GM18508 (cell line): ENCODE measurements around the gene IQGAP1.
A peak's percentile ranks its signal among the peaks of the same experiment; 100 is the strongest.
"Not testable (repeated sequence)": the region's sequence is repeated elsewhere in the genome, so short reads cannot be mapped to it uniquely, and the experiment has no call there.

ENCODE experiments used
- ATAC-seq: cut with Tn5 transposase; IDR thresholded peaks from one replicate; pipeline ENCODE4 v1.9.1; 2021; ENCODE audit warnings: moderate number of reproducible peaks; ENCODE audit not compliant: insufficient read depth, unreplicated experiment

Gene IQGAP1, protein sequence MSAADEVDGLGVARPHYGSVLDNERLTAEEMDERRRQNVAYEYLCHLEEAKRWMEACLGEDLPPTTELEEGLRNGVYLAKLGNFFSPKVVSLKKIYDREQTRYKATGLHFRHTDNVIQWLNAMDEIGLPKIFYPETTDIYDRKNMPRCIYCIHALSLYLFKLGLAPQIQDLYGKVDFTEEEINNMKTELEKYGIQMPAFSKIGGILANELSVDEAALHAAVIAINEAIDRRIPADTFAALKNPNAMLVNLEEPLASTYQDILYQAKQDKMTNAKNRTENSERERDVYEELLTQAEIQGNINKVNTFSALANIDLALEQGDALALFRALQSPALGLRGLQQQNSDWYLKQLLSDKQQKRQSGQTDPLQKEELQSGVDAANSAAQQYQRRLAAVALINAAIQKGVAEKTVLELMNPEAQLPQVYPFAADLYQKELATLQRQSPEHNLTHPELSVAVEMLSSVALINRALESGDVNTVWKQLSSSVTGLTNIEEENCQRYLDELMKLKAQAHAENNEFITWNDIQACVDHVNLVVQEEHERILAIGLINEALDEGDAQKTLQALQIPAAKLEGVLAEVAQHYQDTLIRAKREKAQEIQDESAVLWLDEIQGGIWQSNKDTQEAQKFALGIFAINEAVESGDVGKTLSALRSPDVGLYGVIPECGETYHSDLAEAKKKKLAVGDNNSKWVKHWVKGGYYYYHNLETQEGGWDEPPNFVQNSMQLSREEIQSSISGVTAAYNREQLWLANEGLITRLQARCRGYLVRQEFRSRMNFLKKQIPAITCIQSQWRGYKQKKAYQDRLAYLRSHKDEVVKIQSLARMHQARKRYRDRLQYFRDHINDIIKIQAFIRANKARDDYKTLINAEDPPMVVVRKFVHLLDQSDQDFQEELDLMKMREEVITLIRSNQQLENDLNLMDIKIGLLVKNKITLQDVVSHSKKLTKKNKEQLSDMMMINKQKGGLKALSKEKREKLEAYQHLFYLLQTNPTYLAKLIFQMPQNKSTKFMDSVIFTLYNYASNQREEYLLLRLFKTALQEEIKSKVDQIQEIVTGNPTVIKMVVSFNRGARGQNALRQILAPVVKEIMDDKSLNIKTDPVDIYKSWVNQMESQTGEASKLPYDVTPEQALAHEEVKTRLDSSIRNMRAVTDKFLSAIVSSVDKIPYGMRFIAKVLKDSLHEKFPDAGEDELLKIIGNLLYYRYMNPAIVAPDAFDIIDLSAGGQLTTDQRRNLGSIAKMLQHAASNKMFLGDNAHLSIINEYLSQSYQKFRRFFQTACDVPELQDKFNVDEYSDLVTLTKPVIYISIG (N-terminal part only)

DNA sequence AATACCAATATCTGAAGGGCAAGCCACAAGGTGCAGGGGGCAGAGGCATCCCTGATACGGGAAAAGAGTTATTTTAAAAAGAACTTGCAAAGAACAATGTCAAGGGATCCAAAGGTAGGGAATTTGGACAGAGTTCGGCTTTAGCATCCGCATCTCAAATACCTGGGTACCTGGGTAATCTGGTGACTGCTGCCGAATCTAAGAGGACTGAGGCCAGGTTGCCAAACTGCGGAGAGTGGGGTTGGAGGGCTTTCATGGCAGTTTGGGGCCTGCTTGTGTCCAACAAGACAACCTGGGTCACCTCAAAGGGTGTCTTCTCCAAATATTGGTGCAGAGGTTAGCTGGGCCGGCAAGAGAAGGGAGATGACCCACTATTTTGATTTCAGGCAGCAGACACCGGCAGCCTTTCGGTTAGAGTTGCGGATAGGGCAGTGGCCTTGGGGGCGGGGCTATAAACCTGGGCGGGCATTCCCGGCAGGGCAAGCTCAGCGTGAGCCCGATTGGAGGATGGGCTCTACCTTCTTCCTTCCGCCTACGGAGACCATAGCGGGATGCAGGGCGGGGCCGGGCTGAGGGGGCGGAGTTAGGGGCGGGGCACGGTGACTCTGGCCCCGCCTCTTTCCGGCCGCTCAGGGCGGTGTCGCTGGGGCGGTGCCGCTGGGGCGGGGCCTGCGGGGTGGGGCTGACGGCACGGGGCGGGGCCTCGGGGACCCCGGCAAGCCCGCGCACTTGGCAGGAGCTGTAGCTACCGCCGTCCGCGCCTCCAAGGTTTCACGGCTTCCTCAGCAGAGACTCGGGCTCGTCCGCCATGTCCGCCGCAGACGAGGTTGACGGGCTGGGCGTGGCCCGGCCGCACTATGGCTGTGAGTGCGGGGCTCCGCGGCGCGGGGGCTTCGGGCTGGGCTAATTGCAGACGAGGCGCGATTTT is at the start of gene IQGAP1:
IQGAP1 (plus strand) TSS at position 709 of the 928 bp plus-strand sequence; CDS start at position 809, 100 bp downstream.
- ATAC-seq: peak; percentile 79

DNA sequence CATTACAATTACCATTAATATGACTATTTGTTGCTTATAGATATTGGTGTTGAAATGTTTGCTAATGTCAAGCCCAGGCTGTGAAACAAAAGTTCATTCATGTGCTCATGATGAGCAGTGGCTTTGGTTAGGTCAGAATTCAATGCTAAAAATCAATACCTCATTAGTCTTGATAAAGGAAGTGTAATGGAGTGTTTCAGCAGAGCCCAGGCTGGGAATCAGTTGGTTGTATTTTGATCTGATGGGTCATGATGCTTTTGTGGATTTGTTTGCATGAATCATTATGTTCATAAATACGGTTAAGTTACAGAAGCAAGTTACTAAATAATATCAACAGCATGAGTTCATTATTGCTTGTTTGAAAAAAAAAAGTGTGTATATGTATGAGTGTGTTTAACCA is 49.5 kb upstream of the IQGAP1 start:
- no peak for ATAC-seq

DNA sequence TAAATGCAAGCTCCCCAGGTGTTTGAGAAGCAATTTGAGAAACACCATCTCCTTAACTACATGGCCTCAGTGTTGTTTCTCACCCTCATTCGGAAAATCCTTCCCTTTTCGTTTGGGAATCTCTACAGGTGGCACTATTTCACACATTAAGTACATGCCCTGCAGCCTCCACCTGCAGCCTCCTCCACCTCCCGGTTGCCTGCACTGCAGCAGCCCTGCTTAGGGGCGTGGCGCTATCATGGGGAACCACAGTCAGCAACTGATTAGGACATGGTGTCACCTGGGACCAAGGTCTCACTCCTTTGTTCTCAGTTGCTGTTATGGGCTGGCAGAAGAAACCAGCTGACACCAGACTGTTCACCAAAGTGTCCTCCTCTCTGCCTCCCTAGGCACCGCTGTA is 47.7 kb upstream of the IQGAP1 start:
- no peak for ATAC-seq

DNA sequence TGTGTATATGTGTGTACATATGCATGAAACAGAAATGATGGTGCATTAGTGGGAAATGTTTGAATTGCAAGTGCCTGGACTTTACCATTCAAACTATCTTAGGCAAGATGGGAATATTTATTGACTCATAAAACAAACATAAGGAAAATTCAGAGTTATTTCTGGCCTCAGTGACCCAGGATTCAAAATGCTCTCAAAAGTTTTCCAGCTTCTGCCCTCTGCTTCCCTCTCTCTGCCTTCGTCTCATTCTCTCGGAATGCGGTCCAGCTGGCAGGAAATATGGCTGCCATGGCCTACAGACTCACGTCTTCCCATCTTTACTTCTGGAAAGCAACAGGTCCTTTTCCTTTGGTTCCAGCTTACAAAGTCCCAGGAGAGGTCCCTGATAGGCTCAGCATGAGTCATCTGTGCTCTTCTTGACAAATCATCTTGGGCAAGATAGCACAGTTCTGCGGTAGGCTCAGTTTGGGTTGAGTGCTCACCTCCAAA is 44.7 kb upstream of the IQGAP1 start:
- no peak for ATAC-seq

DNA sequence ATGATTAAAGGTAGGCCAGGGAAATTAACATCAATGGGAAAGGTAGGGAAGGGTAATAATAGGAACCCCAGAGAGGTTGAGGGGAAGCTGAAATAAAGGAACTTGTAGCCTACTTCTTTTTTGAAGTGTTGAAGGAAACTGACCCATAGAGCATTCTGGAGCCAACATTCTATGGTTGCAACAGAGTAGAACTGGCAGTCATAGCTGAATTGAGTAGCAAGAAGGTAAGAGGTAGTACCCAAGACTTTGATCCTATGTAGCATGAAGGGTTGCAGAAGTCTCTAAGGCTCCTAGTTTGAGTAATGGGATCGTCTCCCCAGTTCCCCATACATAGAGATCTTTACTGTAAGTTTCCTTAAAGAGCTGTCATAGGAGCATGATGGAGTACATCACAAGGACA is 43.4 kb upstream of the IQGAP1 start:
- ATAC-seq: no peak

DNA sequence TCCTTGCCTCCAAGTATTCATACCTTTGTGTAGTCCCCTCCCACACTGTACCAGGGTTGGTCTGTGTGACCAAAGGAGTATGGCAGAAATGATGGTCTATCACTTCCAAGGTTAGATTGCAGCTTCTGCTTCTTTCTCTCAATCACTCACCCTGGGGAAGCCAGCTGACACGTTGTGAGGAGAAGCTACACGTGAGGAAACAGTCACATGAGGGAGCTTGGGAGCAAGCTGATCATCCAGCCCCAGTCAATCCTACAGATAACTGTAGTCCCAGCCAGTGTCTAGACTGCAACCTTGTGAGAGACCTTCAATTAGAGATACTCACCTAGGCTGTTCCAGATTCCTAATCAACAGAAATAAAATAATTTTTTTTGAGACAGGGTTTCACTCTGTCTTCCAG is 42.2 kb upstream of the IQGAP1 start:
- no peak for ATAC-seq

DNA sequence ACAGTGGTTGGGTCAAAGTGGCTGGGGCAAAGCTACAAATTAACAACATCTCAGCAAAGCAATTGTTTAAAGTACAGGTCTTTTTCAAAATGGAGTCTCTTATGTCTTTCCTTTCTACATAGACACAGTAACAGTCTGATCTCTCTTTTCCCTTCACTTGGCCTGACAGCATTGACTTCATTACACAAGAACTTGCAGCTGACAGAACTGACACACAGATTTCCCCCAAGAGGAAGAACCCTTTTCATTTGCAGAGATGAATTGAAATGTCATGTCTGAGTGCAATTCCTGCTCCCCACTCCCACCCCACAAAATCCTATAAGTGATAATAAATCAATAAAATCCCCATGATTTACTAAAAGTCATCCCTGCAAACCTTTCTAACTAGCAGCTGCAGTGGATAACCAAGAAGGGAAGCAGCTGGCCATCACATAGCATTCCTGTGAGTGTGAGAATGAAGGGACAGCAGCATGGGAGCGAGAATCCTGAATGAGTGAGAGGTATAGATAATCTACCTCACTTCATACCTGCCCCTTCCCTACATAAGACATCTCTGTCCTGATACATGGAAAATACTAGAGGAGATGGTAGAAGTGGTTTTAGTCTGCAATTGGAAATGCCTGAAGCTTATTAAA is 40.5 kb upstream of the IQGAP1 start:
- not testable (repeated sequence) for ATAC-seq

DNA sequence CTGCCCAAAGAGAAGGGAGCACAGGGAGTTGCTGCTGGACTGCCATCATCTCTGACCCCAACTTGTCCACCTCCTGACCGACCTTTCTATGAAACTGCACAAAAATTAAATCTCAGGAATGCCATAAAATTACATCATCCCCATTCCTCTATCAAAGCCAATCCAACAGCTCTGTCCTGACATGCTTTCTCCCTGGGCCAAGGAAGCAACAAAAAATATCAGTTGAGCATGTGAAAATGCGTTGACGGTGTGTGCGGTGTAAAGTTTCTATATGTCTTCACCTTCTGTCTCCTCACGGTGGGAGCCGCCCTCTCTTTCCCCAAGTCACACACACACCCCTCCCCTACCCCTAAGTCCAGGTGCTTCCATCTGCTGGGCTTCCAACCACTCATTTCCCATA is 39.6 kb upstream of the IQGAP1 start:
- no peak for ATAC-seq

DNA sequence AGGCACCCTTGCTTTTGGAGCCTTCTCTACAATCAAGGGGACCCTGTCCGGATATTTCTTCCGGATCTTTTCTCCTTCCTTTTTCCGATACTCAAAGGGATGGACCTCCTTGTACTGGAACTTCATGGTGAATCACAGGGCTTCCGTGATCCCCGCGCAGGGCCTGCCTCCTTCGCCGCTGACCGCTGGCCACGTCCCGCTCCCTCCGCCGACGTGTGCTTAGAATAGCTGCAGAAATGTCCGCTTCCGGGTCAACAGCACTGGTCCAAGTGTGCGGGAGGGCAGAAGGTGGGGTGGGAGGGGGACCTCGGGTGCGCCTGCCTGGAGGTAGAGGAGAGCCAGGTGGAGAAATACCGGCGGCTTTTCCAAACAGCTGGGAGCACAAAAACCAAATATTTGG is 39.0 kb upstream of the IQGAP1 start:
- no peak for ATAC-seq

DNA sequence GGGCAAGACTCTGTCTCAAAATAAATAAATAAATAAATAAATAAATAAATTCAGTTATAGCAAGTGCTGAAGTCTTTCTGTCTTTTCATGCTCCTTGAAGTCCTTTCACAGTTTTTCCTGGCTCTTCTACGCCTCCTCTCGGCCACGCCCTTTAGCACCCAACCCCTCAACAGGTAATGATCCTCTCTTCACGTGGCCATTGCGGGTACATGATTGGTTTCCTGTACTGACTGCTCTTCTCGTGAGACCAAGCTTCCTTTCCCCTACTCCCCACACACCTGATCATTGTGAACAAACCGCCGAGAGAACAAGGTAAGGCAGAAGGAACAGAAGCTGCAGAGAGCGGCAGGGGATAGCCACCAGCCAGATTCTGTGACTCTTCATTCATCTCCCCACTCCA is 38.2 kb upstream of the IQGAP1 start:
- no peak for ATAC-seq

DNA sequence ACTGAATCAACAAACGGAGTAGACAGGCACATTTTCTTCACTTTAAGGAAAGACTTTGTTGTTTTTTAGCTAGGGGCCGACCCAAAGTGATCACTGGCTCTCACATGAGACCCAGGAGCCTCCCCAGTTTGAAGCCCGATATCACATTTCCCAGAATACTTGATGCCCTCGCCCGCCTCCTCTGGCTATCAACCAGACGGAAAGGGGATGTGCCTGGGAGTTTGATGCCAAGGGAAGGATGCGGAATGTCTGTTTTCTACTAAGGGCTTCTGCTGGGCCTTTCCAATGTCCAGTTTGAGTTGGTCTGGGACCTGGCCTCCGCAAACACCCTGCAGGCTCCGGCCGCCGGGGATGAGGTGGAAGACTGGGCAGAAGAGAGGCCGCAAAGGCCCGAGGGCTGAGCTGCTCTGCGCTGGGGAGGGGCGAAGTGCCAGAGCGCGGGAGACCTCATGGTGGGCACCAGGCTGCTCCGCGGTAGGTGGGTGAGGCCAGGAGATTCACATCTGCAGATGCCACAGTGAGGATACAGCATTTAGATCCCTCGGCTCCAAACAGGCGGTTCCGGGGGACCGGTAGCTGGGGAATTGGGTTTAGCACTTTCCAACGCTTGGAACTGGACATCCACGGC is 36.4 kb upstream of the IQGAP1 start:
- ATAC-seq: no peak

DNA sequence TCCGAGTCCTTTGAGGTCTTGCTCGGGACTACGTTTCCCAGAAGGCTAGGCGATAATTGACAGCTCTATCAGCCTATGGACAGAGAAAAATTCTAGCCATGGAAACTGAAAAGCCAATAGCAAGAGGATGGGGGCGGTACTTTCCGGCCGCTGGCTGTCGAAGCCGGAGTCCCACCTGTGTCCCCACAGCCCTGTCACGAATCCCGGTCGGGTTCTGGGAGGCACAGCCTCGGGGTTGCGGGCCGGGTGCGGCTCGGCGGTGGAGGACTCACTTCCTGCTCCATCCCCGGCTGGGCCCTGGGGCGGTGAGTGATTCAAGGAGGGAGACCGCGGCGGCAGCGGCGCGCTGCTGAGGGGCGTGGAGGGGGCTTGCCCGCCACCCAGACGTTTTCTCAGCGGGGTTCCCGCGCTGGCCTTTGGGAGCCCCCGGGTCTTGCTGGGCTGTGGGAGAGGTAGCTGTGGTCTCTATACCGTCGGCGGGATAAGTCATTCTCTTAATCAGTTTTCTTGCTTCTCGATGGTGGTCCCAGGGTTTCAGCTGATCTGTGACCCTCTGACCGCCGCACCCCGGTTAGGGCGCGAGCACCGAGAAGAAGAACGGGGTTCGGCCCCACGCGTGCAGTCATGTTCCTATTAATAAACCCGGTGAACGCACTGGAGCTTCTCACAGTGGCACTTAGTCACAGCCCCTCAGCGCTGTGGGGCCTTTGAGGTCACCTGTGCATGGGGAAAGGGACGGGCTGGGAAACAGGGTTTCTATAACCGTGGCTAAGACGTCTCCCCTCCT is 35.7 kb upstream of the IQGAP1 start, which contains the start of gene ZNF774:
ZNF774 (plus strand) TSS at position 178 of the 787 bp plus-strand sequence. CDS start 2,377 bp downstream, outside the sequence.
- ATAC-seq: peak; percentile 96

DNA sequence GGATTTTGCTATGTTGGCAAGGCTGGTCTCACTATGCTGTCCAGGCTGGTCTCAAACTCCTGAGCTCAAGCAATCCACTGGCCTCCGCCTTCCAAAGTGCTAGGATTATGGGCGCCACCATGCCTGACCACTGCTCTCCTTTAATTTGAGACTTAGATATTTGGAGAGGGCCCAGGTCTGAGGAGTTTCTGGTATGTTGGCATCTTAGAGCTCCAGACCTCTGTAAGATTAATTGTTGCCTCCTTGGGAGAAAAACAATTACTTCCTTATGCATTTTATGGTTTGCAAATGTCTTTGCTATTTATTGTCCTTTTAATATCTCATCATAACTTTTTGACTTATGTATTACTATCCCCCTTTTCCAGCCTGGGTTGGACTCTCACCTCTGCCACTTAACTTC is 33.1 kb upstream of the IQGAP1 start:
- no peak for ATAC-seq

DNA sequence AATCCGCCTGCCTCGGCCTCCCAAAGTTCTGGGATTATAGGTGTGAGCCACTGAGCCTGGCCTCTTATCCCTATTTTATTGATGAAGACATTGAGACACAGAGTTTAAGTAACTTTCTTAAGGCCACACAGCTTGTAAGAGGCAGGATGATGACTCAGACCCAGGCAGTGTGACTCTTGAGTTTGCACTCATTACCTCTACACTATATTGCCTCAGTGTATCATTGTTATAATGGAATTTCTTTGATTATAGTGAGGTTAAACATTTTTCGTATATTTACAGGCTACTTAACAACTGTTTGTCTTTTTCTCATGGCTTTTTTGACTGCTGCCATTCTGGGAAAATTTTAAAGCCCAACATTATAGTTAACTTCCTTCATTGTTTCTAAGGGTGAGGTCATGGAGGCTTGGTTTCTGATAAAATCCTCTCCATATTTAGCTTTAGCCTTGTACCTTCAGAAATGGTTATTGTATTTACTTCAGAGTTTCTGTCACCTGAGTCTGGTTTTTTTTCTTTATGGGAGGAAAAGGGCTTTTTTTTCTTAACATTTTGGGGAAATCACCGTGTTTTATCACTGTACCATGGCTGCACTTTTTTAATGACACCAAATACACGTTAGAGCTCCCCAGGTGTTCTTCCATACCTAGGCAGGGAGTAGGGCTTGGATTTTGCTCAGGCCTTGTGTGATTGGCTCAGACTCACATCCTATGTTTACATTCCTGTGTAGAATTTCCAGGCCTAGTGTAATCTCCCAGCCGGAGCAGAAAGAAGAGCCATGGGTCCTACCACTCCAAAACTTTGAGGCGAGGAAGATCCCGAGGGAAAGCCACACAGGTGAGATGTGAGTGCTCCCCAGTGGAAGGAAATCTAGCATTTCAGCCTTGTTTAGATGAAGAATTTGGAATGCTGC is 29.7 kb upstream of the IQGAP1 start:
- no peak for ATAC-seq

DNA sequence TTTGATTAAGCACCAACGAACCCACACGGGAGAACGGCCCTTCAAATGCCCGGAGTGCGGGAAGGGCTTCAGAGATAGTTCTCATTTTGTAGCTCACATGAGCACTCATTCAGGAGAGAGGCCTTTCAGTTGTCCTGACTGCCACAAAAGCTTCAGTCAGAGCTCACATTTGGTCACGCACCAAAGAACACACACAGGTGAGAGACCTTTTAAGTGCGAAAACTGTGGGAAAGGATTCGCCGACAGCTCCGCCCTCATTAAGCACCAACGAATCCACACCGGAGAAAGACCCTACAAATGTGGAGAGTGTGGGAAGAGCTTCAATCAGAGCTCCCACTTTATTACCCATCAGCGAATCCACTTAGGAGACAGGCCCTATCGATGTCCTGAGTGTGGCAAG is 27.3 kb upstream of the IQGAP1 start:
- no peak for ATAC-seq

DNA sequence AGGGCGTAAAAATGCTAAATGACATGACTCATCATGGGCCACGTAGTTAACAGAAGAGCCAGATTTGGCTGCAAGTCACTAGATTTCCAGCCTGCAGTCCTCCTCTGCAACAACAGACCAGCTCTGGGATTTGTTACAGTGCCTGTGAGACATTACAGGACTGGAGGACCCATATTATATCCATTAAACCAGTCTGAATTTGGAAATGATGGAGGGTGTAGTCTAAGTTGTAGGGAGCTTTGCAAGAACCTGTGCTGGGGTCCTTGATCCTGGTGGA is 25.2 kb upstream of the IQGAP1 start:
- ATAC-seq: no peak

DNA sequence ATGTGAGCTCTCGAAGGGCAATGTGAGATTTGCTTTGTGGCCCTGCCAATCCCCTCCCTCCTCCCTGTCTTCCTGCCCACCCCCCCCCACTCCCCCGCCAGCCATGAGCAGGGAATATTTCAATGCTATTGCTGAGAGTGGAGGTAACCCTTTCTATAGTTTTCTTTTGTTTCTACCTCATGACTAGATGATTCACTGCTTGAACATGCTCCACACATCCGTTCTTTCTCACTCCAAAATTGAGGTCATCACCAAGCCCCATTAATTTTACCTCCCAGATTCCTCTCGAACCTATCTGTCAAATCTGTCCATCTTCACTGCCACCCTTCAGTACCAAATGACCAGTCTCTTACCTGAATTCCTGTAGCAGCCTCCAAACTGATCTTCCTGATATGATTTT is 23.8 kb upstream of the IQGAP1 start:
- no peak for ATAC-seq
